Measurements from ENCODE around the gene PEX19. TPM values are rescaled to one million over a fixed set of nuclear protein-coding genes. Genes with fewer than 3 reads are reported as not detected.
"Not testable (repeated sequence)": the region's sequence is repeated elsewhere in the genome, so short reads cannot be mapped to it uniquely, and the experiment has no call there.

Gene PEX19, protein sequence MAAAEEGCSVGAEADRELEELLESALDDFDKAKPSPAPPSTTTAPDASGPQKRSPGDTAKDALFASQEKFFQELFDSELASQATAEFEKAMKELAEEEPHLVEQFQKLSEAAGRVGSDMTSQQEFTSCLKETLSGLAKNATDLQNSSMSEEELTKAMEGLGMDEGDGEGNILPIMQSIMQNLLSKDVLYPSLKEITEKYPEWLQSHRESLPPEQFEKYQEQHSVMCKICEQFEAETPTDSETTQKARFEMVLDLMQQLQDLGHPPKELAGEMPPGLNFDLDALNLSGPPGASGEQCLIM
- polyA plus RNA-seq (ENCODE audit: insufficient read length in 4 of 4) = 10 to 100 TPM; 81.9 to 87.2 (median 82.8) TPM

- peak; percentile 79 to 89 (median 82) for DNase-seq (ENCODE audit: low read depth in 4 of 4, low spot score in 3 of 4)
Measured at GRCh38 chr1:160284782-160285344, at the start of gene PEX19. Gene PEX19, minus strand, starts transcription at chr1:160285133. Its CDS starts 9 bp downstream, at chr1:160285124.

DNA sequence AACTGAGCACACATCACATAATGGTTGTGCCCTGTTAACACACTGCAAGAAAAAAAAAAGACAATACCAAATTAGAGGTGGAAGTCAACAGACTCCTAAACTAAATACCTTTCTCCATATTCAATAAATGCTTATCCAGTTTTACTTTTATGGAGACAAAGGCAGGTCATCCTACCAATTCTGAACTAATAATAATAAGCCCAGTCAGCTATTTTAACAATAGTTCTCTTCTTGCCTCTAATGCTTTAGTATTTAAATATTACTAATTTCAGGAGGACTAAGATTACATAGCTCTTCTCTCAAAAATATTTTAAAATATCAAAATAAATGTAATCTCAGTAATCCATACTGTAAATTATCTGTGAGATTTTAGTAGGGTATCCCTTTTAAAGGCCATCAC, 47.6 kb upstream of the PEX19 start:
- DNase-seq (ENCODE audit: low read depth in 4 of 4, low spot score in 3 of 4) = no peak

- DNase-seq (ENCODE audit: low read depth in 4 of 4, low spot score in 3 of 4) = no peak
Measured at GRCh38 chr1:160330119-160330518, 45.2 kb upstream of the PEX19 start.

GRCh38 chr1:160328184-160328583, 43.3 kb upstream of the PEX19 start:
- DNase-seq (ENCODE audit: low read depth in 4 of 4, low spot score in 3 of 4) = no peak

- no peak for DNase-seq (ENCODE audit: low read depth in 4 of 4, low spot score in 3 of 4)
Measured at GRCh38 chr1:160326418-160326817, 41.5 kb upstream of the PEX19 start.

DNA sequence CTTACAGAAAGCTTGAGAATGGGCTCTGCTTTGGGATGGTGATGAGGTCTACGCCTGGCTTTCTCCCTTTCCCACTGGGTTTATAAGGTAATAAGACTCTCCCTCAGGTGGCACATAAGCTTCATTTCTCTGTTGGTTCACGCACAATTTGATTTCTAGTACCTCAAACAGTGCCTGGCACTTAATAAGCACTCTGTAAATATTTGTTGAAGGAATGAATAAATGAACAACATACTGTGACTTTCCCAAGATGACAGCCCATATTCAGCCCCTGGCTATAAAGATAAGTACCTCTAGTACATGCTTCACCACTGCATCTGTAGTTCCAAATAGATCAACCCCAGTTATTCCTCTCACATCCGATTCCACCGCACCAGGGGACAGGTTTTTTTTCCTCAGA, 40.3 kb upstream of the PEX19 start:
- no peak for DNase-seq (ENCODE audit: low read depth in 4 of 4, low spot score in 3 of 4)

- DNase-seq (ENCODE audit: low read depth in 4 of 4, low spot score in 3 of 4) = no peak
Measured at GRCh38 chr1:160322831-160323230, 37.9 kb upstream of the PEX19 start.

- no peak for DNase-seq (ENCODE audit: low read depth in 4 of 4, low spot score in 3 of 4)
Measured at GRCh38 chr1:160315359-160315758, 30.4 kb upstream of the PEX19 start.

DNA sequence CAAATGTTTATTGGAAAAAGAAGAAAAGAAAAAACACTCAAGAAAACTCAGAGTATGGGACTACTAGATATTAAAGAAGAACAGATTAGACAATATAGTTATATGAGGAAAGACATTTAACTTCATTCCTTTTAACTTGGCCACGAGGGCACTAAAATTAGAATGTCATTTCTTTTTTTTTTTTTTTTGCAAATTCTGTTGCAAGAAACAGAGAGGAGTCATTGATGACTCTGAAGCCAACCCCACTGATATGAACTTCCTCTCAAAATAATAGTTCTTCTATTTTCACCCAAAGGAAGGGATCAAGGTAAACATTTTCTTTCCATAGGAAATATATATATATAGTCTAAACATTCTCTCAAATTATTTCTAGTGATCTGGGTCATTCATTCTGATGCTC, 24.6 kb upstream of the PEX19 start:
- no peak for DNase-seq (ENCODE audit: low read depth in 4 of 4, low spot score in 3 of 4)

GRCh38 chr1:160309185-160309557, 24.2 kb upstream of the PEX19 start:
- no peak for DNase-seq (ENCODE audit: low read depth in 4 of 4, low spot score in 3 of 4)

DNA sequence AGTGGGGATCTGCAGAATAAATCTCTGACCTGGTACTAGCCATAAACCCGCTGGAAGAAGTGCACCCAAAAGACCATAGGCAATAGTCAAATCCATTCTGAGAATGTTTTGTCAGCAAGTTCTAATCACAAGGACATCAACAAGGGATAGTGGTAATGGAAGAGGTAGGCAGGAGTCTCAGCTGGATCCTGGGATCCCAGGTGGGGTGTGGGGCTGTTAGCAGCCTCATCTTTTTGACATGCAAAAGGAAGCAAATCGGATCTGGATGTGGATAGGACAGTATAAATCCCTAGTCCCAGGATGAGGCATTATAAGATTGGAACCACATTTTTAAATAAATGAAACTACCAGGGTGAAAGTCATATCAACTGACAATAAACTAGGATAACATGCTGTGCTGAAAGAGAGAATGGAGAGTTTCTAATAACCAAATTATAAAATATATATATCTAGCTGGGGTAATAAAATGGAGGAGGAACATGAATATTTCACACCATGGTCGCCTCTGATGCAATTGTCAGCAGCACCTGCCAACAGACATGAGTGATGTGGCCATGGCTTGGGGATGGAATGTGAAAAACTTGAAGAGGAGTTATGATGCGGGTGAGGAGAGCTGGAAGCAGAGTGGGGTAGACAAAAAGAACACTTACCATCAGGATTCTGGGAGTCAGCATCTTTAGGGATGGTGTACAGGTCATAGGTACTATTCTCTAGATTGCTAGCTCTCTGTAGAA, 23.7 kb upstream of the PEX19 start:
- DNase-seq (ENCODE audit: low read depth in 4 of 4, low spot score in 3 of 4) = no peak

DNA sequence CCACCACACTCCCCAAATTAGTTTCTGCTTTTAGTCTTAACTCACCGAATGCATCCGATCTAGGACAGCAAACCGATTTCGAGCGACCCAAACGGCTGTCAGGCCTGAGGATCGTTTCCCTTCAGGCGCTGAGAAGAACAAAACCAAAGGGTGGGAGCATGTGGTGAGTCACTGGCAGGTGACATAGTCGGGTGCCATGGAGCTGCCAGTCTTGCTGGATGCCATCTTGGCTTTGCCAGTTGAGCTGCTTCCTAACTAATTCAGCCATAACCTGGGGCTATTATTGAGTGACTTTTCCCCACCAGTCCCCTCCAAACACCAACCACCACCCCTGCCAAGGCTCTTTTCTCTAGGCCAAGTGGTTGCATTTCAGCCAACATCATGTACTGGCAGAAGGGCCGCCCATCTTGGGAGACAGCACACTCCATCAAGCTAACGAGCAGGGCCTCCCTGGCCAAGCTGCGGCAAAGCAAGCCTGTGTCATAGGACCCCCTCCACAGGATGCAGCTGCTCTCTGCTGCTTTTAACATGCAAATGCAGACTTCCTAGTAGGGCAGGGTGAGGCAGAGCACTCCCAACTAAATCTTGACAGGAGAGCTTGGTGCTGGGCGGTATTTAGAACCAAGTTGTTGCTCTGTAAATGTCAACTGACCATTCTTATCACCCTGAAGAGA, 22.3 kb upstream of the PEX19 start:
- DNase-seq (ENCODE audit: low read depth in 4 of 4, low spot score in 3 of 4) = no peak

DNA sequence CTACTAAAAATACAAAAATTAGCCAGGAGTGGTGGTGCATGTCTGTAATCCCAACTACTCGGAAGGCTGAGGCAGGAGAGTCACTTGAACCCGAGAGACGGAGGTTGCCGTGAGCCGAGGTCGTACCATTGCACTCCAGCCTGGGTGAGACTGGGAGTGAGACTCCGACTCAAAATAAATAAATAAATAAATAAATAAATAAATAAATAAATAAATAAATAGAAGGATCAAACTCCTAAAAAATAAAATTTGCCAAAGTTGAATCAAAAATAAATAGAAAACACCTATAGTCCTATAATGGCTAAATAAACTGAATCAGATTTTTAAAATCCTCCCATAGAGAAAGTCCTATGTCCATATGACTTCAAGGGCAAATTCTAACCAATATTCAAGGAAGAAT, 15.2 kb upstream of the PEX19 start:
- no peak for DNase-seq (ENCODE audit: low read depth in 4 of 4, low spot score in 3 of 4)

- no peak for DNase-seq (ENCODE audit: low read depth in 4 of 4, low spot score in 3 of 4)
Measured at GRCh38 chr1:160296036-160296435, 11.1 kb upstream of the PEX19 start.

- no peak for DNase-seq (ENCODE audit: low read depth in 4 of 4, low spot score in 3 of 4)
Measured at GRCh38 chr1:160293020-160293968, 8.4 kb upstream of the PEX19 start.

GRCh38 chr1:160291248-160292220, 6.6 kb upstream of the PEX19 start:
- peak; percentile 36 to 54 (median 52) for DNase-seq (ENCODE audit: low read depth in 4 of 4, low spot score in 3 of 4)

GRCh38 chr1:160287769-160288168, 2.8 kb upstream of the PEX19 start:
- DNase-seq (ENCODE audit: low read depth in 4 of 4, low spot score in 3 of 4) = not testable (repeated sequence)

- no peak for DNase-seq (ENCODE audit: low read depth in 4 of 4, low spot score in 3 of 4)
Measured at GRCh38 chr1:160285506-160285905, 573 bp upstream of the PEX19 start.

DNA sequence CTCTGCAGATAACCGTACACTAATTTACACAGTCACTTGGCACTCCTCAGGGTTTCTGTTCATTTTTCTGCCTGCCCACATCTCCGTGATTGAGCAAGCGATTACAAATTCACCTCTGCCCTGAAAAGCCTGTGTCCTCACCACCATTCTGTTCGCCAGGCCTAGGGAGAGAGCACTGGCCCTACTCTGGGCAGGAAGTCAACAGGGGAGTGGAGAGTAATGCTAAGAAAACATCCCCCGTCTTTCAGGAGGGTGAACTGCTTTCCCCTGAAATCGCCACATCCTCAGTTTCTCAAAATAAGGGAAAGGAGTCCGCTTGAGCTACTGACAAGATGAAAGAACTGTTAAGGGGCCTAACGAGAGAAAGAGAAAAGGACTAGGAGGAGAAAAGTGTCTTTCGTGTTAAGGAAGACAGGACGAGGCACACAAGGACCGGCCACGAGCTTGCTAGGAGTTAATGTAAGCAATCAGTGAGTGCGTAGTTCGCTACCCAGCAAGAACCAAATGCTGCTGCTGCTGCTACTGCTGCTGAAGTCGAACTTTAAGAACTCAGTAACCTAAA, 632 bp downstream of the PEX19 start:
- peak in 2 of 4 donors; percentile 21 to 28 for DNase-seq (ENCODE audit: low read depth in 4 of 4, low spot score in 3 of 4)

All from right renal pelvis (tissue), 4 donors.